Measurements from ENCODE around the gene ERC1. TPM values are rescaled to one million over a fixed set of nuclear protein-coding genes. Genes with fewer than 3 reads are reported as not detected.
A peak's percentile ranks its signal among the peaks of the same experiment; 100 is the strongest.

The ERC1 gene
- total RNA-seq, 2 experiments from 2014 or later = 40.1 to 49.6 TPM

DNA sequence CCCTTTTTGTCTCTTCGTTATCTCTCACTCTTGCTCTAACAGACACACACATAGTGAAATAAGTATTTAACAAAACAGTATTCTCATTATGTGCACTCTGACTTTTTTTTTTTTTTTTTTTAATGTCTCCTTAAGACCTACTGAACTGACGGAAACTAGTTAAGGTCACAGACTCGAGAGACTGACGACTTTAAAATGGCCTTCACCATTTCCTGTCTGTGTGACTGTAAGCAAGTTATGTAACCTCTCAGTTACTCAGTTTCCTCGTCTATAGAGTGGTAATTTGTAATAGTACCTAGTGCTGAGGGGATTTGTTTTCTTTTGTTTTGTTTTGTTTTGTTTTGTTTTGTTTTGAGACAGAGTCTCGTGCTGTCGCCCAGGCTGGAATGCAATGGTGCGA lies 318.6 kb downstream of the ERC1 start:
- peak overlapping the region; percentile 51 for H3K27ac Mint-ChIP-seq
- no peaks in the 10 kb centered on the region for H3K4me1 Mint-ChIP-seq (ENCODE audit: low read depth)
- intact Hi-C loops (cut with DNase I, micrococcal nuclease) = no loop called here
- Histone ChIP-seq H3K27ac (ENCODE audit: low read depth in 1 of 2, low read length in 2 of 2) (no peak overlapping the region), H3K27me3 (ENCODE audit: control insufficient read depth in 1 of 2, insufficient read depth in 2 of 2, low read length in 2 of 2) (no peaks in the 10 kb centered on the region), H3K36me3 (ENCODE audit: insufficient read depth, low read length) (peaks cover 8% of the 10 kb centered on the region), H3K9me3 (ENCODE audit: control insufficient read depth in 1 of 2, insufficient read depth in 1 of 2, low read length in 2 of 2) (peaks cover 0 to 4% of the 10 kb centered on the region in 2 experiments), H3K4me3 (ENCODE audit: low read length) (no peak overlapping the region), H3K4me1 (ENCODE audit: insufficient read depth, low read length) (no peaks in the 10 kb centered on the region)
- ChIA-PET POLR2A (no interaction called here), CTCF (no interaction called here)
- ATAC-seq (ENCODE audit: poor library complexity) (no peak), DNase-seq (peak in 3 of 14 experiments; percentile 7 to 24 (median 17))
- H3K36me3 Mint-ChIP-seq (ENCODE audit: low read depth) = peaks cover 79% of the 10 kb centered on the region
- no peaks in the 10 kb centered on the region for H3K27me3 Mint-ChIP-seq
- TF ChIP-seq, protein P1, sequence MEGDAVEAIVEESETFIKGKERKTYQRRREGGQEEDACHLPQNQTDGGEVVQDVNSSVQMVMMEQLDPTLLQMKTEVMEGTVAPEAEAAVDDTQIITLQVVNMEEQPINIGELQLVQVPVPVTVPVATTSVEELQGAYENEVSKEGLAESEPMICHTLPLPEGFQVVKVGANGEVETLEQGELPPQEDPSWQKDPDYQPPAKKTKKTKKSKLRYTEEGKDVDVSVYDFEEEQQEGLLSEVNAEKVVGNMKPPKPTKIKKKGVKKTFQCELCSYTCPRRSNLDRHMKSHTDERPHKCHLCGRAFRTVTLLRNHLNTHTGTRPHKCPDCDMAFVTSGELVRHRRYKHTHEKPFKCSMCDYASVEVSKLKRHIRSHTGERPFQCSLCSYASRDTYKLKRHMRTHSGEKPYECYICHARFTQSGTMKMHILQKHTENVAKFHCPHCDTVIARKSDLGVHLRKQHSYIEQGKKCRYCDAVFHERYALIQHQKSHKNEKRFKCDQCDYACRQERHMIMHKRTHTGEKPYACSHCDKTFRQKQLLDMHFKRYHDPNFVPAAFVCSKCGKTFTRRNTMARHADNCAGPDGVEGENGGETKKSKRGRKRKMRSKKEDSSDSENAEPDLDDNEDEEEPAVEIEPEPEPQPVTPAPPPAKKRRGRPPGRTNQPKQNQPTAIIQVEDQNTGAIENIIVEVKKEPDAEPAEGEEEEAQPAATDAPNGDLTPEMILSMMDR (IDR thresholded peaks at IDR 0.05) = no peak
- no peaks in the 10 kb centered on the region for H3K9me3 Mint-ChIP-seq
- H3K4me3 Mint-ChIP-seq = no peak overlapping the region

DNA sequence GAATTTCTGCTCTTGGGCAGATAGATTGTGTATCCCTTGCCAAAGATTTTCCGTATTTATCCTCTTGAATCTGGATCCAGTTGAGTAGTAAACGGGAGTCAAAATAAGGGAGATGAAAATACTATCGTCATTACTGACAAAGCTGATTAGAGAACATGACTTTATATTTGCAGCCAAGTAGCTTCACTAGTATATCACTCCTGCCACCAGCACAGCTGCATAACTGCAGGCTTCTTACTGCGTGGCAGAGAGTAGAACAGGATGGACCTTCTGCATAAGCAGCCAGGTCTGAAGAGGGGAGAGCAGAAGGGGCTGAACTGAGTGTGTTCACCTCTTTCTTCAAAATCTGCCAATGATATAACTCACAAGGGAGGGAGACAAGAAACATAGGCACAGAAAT lies 319.6 kb downstream of the ERC1 start:
- TF ChIP-seq, protein P1 (IDR thresholded peaks at IDR 0.05) = no peak
- ATAC-seq (ENCODE audit: poor library complexity) (no peak), DNase-seq (no peak)
- Mint-ChIP-seq H3K4me3 (no peak overlapping the region), H3K27me3 (no peaks in the 10 kb centered on the region), H3K36me3 (ENCODE audit: low read depth) (peaks cover 80% of the 10 kb centered on the region), H3K9me3 (peaks cover 2% of the 10 kb centered on the region), H3K4me1 (ENCODE audit: low read depth) (no peaks in the 10 kb centered on the region), H3K27ac (no peak overlapping the region)
- no peaks in the 10 kb centered on the region for H3K4me1 ChIP-seq (ENCODE audit: insufficient read depth, low read length)
- no peak overlapping the region for H3K27ac ChIP-seq (ENCODE audit: low read depth in 1 of 2, low read length in 2 of 2)
- intact Hi-C loops (cut with DNase I, micrococcal nuclease) = no loop called here
- peaks cover 7% of the 10 kb centered on the region for H3K36me3 ChIP-seq (ENCODE audit: insufficient read depth, low read length)
- H3K27me3 ChIP-seq (ENCODE audit: control insufficient read depth in 1 of 2, insufficient read depth in 2 of 2, low read length in 2 of 2) = no peaks in the 10 kb centered on the region
- ChIA-PET CTCF (no interaction called here), POLR2A (no interaction called here)
- no peak overlapping the region for H3K4me3 ChIP-seq (ENCODE audit: low read length)
- peaks cover 0 to 5% of the 10 kb centered on the region in 2 experiments for H3K9me3 ChIP-seq (ENCODE audit: control insufficient read depth in 1 of 2, insufficient read depth in 1 of 2, low read length in 2 of 2)

DNA sequence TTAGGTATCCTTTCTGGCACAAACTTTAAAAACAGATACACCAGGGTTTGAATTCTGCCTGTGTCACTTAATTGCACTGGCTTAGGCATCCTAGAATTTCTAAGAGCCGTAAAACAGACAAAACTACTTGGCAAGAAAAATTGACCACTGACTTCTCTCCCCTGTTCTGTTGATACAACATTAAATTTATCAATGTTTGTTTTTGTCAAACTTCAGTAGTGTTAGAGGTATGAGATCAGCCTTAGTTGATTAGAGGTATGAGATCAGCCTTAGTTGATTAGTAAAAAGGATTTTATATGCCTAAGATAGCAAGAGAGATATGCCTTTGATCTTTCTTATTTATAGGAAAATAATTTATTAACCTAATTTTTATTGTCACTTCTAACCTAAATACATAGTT lies 320.1 kb downstream of the ERC1 start:
- CTCF ChIA-PET = no interaction called here
- DNase-seq (no peak), ATAC-seq (ENCODE audit: poor library complexity) (no peak)
- Histone ChIP-seq H3K36me3 (ENCODE audit: insufficient read depth, low read length) (peaks cover 3% of the 10 kb centered on the region), H3K27me3 (ENCODE audit: control insufficient read depth in 1 of 2, insufficient read depth in 2 of 2, low read length in 2 of 2) (no peaks in the 10 kb centered on the region), H3K27ac (ENCODE audit: low read depth in 1 of 2, low read length in 2 of 2) (no peak overlapping the region), H3K9me3 (ENCODE audit: control insufficient read depth in 1 of 2, insufficient read depth in 1 of 2, low read length in 2 of 2) (peaks cover 0 to 9% of the 10 kb centered on the region in 2 experiments), H3K4me1 (ENCODE audit: insufficient read depth, low read length) (no peaks in the 10 kb centered on the region), H3K4me3 (ENCODE audit: low read length) (no peak overlapping the region)
- no peak overlapping the region for H3K4me3 Mint-ChIP-seq
- peaks cover 2% of the 10 kb centered on the region for H3K9me3 Mint-ChIP-seq
- peaks cover 83% of the 10 kb centered on the region for H3K36me3 Mint-ChIP-seq (ENCODE audit: low read depth)
- intact Hi-C loops (cut with DNase I, micrococcal nuclease) = no loop called here
- POLR2A ChIA-PET = no interaction called here
- TF ChIP-seq, protein P1 (IDR thresholded peaks at IDR 0.05) = no peak
- no peak overlapping the region for H3K27ac Mint-ChIP-seq
- H3K27me3 Mint-ChIP-seq = no peaks in the 10 kb centered on the region
- H3K4me1 Mint-ChIP-seq (ENCODE audit: low read depth) = no peaks in the 10 kb centered on the region
